ENCODE results near the gene L3MBTL4.

The L3MBTL4 gene

DNA sequence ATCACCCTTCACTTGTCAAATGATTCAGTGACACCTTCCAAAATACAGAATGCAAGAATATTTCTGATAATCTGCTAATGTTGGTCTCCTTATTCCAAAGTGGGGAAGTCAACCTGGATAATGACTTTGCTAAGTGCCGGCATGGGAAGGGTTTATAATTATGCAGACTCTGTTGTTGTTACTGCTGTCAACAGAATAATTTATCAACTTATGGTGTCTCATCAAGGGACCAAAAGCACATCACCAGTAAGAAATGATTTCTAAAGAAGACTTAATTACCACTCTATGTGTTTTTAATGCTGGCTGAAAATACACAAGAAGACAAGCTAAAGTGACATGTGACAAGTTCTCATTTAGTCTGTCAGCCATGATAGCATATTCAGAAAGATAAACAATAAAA, 403.8 kb downstream of the L3MBTL4 start:
- H3K27ac ChIP-seq = no peak overlapping the region
- DNase-seq (ENCODE audit: low read depth, low spot score) = no peak

DNA sequence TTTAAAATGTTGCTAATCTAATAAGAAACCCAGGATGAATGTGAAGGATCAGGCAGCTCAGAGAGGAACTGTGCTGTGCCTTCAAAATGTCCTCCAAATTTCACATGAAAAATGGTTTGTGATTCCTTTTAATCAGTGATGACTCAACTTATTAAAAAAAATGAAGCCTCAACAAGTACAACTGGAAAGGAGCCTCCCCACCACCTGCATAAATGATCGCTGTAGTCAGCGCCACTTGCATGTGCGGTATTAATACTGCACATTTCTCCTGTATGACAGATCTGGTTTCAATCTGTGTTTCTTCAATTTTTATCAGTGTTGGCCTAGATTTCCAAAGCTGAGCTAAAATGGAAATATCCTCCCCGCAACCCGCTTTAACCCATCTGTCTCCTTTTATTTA, 404.4 kb downstream of the L3MBTL4 start:
- no peak overlapping the region for H3K27ac ChIP-seq
- DNase-seq (ENCODE audit: low read depth, low spot score) = no peak

- no peak overlapping the region for H3K27ac ChIP-seq
- no peak for DNase-seq (ENCODE audit: low read depth, low spot score)
Measured at GRCh38 chr18:6009756-6010155, 405.0 kb downstream of the L3MBTL4 start.

- H3K27ac ChIP-seq = no peak overlapping the region
- no peak for DNase-seq (ENCODE audit: low read depth, low spot score)
Measured at GRCh38 chr18:6004683-6005082, 410.0 kb downstream of the L3MBTL4 start.

GRCh38 chr18:6004119-6004518, 410.6 kb downstream of the L3MBTL4 start:
- no peak overlapping the region for H3K27ac ChIP-seq
- DNase-seq (ENCODE audit: low read depth, low spot score) = no peak

DNA sequence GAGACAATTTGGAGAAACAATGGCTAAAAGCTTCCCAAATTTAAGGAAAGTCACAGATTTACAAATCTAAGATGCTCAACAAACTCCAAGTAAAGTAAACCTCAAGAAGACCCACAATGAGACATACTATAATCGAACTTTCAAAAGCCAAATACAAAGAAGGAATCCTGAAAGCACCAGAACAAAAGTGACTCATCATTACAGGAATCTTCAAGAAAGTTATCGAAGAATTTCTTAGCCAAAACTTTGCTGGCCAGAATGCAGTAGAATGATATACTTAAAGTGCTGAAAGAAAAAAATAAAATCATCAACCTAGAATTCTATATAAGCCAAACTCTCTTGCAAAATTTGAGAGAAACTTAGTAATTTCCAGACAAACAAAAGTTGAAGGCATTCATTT, 412.8 kb downstream of the L3MBTL4 start:
- DNase-seq (ENCODE audit: low read depth, low spot score) = no peak
- H3K27ac ChIP-seq = no peak overlapping the region

DNA sequence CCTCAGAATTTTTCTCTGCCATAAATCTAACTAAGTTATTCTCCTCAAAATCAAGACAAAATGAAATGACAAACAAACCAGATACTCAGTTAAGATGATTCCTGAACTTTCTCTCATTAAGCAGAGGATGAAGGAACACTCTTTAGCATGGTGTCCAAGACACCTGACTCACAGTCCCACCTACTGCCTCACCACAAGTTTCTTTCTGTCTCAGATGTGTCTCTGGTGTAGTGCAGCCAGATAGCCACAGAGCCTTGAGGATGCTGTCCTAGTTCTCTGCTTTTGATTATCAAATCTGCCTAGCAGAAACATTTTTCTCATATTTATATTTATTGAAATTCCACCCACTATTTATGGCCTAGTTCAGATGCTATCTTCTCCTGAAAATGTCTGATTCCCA, 415.8 kb downstream of the L3MBTL4 start:
- no peak overlapping the region for H3K27ac ChIP-seq
- no peak for DNase-seq (ENCODE audit: low read depth, low spot score)

DNA sequence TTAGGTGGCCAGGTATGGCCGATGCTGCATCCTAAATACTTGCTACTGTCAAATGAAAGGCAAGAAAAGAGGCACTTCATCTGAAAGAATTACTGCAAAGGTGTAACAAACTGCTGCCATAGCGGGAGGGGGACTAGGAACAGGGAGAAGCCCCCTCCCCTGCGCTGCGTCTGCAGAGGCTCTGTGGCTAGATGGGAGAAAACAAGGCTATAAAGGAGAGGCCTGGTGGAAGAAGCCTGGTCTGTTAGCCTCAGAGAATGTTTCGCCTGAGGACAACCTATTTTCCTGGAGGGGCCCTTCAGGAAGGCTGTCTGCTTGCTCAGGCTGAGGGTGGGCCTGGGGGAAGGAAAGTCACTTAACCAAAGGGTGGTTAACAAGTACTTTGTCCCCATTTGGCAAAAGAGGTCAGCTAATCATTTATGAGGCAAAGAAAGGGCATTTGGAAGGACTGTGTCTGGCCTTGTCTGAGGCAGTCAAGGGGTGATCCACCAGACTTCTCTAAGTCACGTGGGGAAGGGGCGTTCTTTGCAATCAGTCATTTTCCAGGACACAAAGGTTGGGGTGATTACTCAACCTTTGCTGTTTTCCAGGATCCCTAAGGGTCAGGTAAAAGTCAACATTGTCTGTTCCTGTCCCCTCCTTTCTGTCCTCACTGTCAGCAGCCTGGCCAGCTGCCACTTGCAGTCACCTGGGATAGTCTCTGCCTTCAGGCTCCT, 416.4 kb downstream of the L3MBTL4 start:
- no peak overlapping the region for H3K27ac ChIP-seq
- no peak for DNase-seq (ENCODE audit: low read depth, low spot score)

DNA sequence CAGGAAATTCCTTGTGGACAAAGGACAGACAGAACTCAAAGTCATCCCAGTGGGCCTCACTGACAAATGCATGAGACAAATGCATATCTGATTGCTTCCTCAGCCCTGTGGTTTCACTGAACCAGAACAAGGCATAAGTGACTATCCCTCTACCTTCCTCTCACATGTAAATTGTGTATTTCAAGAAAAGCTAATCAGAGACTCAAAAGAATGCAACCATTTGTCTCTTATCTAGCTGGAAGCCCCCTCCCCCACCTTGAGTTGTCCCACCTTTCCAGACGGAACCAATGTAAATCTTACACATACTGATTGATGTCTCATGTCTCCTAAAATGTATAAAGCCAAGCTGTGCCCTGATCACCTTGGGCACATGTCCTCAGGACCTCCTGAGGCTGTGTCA, 417.4 kb downstream of the L3MBTL4 start:
- DNase-seq (ENCODE audit: low read depth, low spot score) = no peak
- H3K27ac ChIP-seq = no peak overlapping the region

DNA sequence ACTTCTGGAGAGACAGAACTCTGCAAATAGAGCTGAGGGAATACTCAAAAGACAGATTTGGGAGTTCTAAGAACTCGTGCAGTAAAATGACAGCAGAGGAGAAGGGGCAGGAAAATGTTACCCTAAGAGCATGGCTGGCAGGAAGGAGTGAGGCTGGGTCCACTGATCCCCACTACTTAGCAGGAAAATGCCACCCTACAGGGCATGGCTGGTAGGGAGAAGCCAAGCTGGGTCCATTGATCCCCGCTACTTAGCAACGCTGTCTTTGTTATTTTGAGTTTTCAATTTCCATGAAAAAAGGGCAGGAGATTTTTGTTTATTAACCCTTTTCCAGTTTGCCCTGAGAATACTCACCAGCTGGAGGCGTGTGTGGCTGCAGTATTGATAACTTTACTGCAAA, 419.1 kb downstream of the L3MBTL4 start:
- H3K27ac ChIP-seq = no peak overlapping the region
- DNase-seq (ENCODE audit: low read depth, low spot score) = no peak

GRCh38 chr18:5993938-5994337, 420.8 kb downstream of the L3MBTL4 start:
- H3K27ac ChIP-seq = no peak overlapping the region
- no peak for DNase-seq (ENCODE audit: low read depth, low spot score)

GRCh38 chr18:5992381-5992780, 422.3 kb downstream of the L3MBTL4 start:
- DNase-seq (ENCODE audit: low read depth, low spot score) = no peak

DNA sequence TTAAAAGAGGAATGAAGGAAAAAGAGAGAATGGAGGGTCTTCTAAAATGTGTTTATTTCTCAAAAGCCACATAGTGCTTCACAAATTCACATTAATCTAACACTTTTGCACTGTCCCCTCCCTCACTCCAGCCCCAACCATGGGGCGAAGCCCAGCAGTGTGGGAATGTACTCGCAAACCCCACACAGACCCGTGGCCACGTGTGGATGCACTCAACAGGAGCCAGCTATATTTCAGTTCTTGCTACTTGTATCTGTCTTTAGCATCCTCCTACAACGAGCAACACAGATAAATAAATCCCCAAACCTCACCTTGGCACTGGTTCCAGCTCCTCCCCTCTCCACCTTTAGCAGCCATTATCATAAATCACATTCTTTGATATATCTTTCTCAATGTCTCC, 427.5 kb downstream of the L3MBTL4 start:
- H3K27ac ChIP-seq = no peak overlapping the region
- no peak for DNase-seq (ENCODE audit: low read depth, low spot score)

More at GRCh38 chr18:5992381-5992780, 422.3 kb downstream of the L3MBTL4 start:
- H3K27ac ChIP-seq = no peak overlapping the region

- no peak overlapping the region for H3K27ac ChIP-seq
- no peak for DNase-seq (ENCODE audit: low read depth, low spot score)
Measured at GRCh38 chr18:5986257-5986931, 428.3 kb downstream of the L3MBTL4 start.

- no peak for DNase-seq (ENCODE audit: low read depth, low spot score)
- H3K27ac ChIP-seq = no peak overlapping the region
Measured at GRCh38 chr18:5984245-5984644, 430.5 kb downstream of the L3MBTL4 start.

- H3K27ac ChIP-seq = no peak overlapping the region
- no peak for DNase-seq (ENCODE audit: low read depth, low spot score)
Measured at GRCh38 chr18:5983488-5983887, 431.2 kb downstream of the L3MBTL4 start.

GRCh38 chr18:5982332-5982731, 432.4 kb downstream of the L3MBTL4 start:
- H3K27ac ChIP-seq = no peak overlapping the region
- DNase-seq (ENCODE audit: low read depth, low spot score) = no peak

- DNase-seq (ENCODE audit: low read depth, low spot score) = no peak
Measured at GRCh38 chr18:5980721-5981120, 434.0 kb downstream of the L3MBTL4 start.

GRCh38 chr18:5979971-5980457, 434.7 kb downstream of the L3MBTL4 start:
- no peak for DNase-seq (ENCODE audit: low read depth, low spot score)
- H3K27ac ChIP-seq = no peak overlapping the region

More at GRCh38 chr18:5980721-5981120, 434.0 kb downstream of the L3MBTL4 start:
- no peak overlapping the region for H3K27ac ChIP-seq

- no peak overlapping the region for H3K27ac ChIP-seq
- no peak for DNase-seq (ENCODE audit: low read depth, low spot score)
Measured at GRCh38 chr18:5979176-5979888, 435.4 kb downstream of the L3MBTL4 start.

DNA sequence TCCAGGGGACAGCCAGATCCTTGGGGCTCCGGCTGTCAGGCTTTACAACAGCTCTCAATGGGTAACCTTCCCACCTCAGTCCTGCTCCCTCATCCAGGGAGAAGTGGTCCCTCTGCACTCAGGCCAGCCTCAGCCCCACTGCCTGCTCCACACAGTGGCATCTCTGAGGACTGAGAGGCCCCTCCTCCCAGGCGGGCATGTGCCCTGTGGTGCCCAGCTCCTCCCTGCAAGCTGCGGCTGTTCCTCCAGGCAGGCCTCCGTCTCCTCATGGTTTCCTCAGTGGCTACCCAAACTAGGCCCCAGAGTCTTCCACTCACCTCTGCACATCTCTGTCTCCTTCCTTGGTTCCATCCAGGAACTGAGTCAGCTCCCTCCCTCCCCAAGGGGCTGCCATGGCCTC, 437.7 kb downstream of the L3MBTL4 start:
- no peak for DNase-seq (ENCODE audit: low read depth, low spot score)
- H3K27ac ChIP-seq = no peak overlapping the region
